ENCODE measurements around the gene SUSD6.

DNA sequence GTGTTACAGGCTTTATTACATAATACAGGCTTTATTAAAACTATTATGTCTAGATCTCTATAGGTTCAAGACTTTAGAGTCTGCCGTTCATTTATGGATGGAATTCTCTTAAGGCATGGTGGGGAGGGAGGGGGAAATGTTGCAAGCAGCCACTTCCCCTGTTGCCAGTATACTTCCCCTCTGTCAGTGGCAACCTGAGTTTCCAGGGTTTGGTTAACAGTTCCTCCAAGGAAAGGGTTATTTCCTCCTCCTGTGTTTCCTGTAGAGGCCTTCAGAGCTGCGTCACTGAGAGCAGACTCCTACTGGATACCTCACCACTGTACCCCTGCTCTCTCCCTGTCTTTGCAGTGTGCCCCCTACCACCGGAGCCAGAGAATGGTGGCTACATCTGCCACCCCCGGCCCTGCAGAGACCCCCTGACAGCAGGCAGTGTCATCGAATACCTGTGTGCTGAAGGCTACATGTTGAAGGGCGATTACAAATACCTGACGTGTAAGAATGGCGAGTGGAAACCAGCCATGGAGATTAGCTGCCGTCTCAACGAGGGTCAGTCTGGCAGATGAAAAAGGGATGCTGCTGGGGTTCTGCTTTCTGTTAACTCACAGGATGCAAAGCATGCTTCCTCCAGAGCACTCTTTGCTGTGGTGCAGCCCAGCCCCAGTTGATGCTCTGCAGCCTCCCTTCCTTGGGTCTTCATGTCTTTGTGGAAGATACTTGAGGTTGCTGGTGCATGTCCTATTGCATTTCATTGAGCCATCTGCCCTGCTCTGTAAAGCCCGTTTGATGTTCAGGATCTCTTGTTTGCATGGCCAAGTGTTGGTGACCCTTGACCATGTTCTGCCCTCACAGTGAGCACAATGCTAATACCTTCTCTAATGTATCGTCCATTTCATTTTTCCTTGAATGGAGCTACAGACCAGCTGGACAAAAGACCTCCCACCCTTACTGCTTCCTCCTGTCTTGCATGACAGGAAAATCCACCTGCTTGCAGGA lies 91.9 kb downstream of the SUSD6 start:
- TF ChIP-seq POLR2AphosphoS5 (IDR thresholded peaks at IDR 0.05; ENCODE audit: low read depth): no peak
- TF ChIP-seq CTCF (conservative IDR thresholded peaks at IDR 0.05; ENCODE audit: low read depth in 2 of 2): no peak
- TF ChIP-seq EZH2 (IDR thresholded peaks at IDR 0.05; ENCODE audit: low read depth, unreplicated experiment): no peak
- no peak for TF ChIP-seq STAT1 (IDR thresholded peaks at IDR 0.05; ENCODE audit: unreplicated experiment)
- no peak for TF ChIP-seq EZH2phosphoT487 (IDR thresholded peaks at IDR 0.05; ENCODE audit: unreplicated experiment)
- TF ChIP-seq NANOG (IDR thresholded peaks at IDR 0.05; ENCODE audit: borderline replicate concordance): no peak

Measured in GM23338 (cell line).